NCI-H146 treated with DMSO at 0.1 percent for 48 hours (cell line): ENCODE results near the gene MORC1.
"Not testable (repeated sequence)": the region's sequence is repeated elsewhere in the genome, so short reads cannot be mapped to it uniquely, and the experiment has no call there.

Source experiments
- DNase-seq: peaks from one replicate; lab custom pipeline; 2025; ENCODE audit not compliant: unreplicated experiment; lab: John Stamatoyannopoulos, UW

Gene MORC1

GRCh38 chr3:109117939-109118338 lies at the start of gene MORC1:
MORC1 (minus strand) TSS chr3:109118134; CDS start chr3:109118059, 75 bp downstream.
- DNase-seq = no peak

- DNase-seq = no peak
Measured at GRCh38 chr3:109165905-109166304, 48.0 kb upstream of the MORC1 start.

- DNase-seq = no peak
Measured at GRCh38 chr3:109161487-109162123, 43.7 kb upstream of the MORC1 start.

DNA sequence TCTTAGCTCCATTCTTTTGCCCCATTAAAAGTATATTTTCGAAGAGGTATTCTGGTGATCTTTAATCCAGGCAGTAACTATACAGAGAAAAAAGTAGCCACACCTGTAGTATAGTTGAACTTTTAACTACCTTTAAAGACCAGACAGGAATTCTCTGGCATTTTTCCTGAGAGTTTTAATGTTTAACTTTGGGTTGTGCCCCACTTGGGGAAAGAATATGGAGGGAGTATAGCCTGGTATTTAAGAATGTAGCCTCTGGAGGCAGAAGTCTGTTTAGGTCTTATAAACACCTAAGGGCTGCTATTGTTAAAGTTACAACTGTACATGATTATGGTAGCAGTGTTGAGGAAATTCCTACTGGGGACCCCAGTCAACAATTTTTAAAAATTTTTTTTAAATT lies 37.9 kb upstream of the MORC1 start:
- DNase-seq = no peak

DNA sequence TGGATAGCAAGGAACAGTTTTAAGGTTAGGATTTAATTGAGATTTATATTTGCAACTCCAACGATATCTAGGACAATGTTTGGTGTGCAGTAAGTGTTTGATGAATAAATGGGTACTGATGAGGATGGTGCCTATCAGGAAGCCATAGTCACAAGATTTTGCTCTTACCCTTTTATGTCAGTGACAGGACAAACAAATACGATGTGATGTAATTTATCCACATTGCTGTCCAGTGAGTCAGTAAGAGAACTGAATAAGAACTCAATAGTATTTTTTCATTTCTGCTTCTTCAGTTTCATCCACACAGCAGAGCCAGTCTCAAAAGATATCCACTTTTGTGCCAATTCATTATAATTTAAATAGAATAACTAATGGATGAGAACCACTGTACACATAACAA lies 37.0 kb upstream of the MORC1 start:
- DNase-seq = no peak

DNA sequence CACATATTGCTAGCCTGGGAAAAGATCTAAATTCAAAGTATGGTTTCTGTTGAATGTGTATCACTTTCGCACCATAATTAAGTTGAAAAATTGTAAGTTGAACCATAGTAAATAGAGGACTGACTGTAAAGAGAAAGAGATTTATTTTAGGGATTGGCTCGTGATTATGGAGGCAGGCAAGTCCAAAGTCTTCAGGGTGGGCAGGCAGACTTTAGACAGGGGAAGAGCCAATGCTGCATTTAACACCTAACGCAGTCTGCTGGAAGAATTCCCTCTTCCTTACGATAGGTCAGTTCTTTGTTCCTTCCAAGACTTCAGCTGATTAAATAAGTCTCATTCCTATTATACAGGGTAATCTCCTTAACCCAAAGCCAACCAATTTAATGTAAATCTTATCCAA lies 34.4 kb upstream of the MORC1 start:
- DNase-seq = no peak

DNA sequence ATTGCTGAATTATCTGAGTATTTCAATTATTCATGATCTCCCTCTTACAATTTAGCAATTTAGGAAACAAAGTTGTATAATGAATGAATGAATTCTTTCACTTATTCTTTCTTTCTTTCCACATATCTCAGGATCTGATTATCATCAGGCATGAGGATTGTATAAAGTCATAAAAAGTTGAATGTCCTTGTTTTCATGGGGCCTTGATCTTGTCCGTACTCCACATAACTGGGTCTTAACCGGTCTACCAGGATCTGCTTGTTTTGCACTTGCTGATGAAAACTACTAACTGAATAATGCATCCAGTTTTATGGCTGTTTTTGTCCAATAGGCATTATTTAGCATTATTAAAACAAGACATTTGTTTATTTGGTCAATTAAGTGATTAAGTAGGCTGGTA lies 31.1 kb upstream of the MORC1 start:
- DNase-seq = no peak

DNA sequence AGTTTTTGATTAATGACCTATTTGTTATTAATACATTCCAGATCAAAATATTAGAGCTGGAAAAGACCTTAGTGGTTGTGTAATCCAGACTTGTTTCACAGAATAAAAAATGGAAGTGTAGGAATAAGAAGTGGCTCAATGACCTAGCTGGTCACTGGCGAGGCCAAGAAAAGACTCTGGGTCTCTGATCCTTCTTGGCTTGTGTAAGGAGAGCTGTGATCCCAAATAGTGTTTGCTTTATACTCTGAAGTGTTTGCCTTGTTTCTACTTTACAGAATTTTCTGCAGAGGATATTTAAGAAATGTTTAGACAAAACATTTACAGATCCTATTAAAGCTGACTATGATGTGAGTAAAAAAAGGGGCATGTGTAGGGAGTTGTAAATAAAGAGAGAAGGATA lies 25.7 kb upstream of the MORC1 start:
- no peak for DNase-seq

- DNase-seq = no peak
Measured at GRCh38 chr3:109140318-109140717, 22.4 kb upstream of the MORC1 start.

DNA sequence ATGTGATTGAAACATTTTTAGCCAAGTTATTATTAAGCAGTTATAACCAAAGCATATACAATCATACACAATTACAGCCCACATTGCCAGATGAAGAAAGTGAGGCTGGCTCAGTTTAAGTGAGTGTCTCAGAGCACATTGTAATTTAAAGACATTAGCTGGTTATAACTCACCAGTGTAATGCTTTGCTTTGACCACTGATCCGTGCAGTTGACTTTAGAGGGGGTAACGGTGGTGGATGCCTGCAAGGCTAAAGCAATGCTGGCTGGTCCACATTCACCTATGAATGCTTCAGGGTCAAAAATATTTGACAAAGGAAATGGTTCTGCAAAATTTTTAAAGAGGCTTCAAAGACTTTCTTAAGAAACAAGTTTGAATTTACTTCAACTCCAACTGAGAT lies 19.8 kb upstream of the MORC1 start:
- DNase-seq = no peak

GRCh38 chr3:109136523-109136922 lies 18.6 kb upstream of the MORC1 start, which contains the start of gene C3orf85:
C3orf85 (plus strand) TSS chr3:109136719; CDS start chr3:109136848, 129 bp downstream.
- no peak for DNase-seq

DNA sequence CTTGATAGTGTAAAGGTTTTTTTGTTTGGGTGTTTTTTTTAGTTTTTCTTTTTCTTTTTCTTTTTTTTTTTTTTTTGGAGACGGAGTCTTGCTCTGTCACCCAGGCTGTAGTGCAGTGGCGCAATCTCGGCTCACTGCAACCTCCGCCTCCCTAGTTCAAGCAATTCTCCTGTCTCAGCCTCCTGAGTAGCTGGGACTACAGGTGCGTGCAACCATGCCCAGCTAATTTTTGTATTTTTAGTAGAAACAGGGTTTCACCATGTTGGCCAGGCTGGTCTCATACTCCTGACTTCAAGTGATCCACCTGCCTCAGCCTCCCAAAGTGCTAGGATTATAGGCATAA lies 15.5 kb upstream of the MORC1 start:
- not testable (repeated sequence) for DNase-seq

DNA sequence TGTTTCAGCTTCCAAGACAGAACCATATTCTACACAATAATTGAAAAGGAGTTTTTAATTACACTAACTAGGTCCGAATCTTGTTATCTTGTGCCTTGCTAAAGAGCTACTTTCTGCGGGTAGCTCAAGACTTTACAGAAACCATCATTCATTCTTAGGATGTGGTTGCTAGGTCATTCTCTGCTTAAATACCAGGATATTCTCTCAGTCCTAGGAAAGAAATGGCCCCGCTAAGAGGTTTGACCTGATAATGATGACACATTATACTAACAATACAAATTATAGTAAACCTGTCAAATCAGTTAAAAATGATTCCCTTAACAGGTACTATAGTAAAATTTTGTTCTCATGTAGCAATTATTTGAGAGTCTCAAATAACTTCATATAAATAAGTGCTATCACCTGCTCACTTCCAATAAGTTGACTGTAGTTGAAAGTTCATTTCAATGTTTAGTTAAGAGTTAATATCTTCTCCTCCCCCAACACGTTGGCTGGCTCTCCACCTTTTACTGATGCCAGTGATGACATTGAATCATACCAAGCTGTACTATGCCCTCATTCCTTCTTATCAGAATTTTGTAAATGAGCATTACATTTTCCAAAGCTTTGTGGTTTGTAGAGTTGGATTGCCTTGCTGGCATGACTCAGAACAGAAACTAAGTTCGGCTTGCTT lies 15.0 kb upstream of the MORC1 start:
- no peak for DNase-seq

- no peak for DNase-seq
Measured at GRCh38 chr3:109131276-109131675, 13.3 kb upstream of the MORC1 start.

DNA sequence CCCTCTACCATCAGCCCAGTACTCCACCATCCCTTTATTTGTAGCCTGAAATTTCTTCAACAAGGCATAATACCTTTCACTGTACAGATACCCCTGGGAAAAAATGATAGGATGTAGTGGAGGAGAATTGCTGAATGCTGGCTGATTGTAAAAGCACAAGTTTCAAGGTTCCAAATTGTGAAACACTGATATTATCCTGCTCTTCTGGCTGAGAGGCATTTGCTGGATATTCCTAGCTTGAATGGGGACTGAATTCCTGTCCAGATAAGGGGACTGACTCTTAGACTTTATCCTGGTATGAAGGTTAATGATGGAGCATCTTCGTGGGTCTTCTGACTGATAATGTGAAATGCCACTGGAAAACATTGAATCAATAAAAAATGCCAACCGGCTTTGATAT lies 9.6 kb upstream of the MORC1 start:
- no peak for DNase-seq

GRCh38 chr3:109125902-109126301 lies 8.0 kb upstream of the MORC1 start:
- DNase-seq = no peak

DNA sequence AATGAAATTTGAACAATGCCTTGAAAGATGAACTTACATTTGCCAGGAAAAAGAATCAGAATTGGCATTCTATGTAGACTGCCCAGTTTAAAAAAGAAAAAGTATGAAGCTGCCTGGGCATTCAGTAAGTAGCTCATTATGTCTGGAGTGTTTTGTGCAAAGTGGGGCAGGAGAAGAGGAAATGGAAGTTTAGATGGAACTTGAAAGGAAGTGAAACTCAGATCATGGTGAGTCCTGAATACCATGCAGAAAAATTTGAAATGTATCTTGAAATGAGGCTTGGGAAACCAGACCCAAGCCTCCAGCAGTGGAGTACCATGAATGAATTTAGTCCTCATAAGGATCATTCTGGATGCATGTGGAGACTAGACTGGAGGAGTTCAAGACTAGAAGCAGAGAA lies 4.8 kb upstream of the MORC1 start:
- DNase-seq = no peak

GRCh38 chr3:109118584-109118983 lies 650 bp upstream of the MORC1 start:
- no peak for DNase-seq

- DNase-seq = no peak
Measured at GRCh38 chr3:109116031-109116430, 1.9 kb downstream of the MORC1 start.

DNA sequence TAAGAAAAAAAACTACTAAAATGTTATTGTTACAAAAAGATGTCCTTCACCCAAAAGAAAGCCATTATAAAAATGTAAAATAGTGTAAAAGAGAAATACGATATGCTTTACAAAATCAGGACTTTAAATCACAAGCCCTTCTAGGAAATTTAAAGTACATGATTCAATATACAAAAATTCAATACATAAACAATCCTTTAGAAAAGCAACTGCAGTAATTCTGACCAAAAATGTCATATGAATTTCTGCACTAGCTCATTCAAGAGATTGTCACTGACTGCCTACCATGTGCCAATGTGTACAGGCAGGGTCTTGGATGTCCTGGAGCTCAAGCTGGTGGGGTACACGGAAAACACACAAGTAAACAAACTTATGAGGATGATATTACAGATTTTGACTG lies 2.5 kb downstream of the MORC1 start:
- DNase-seq = no peak

GRCh38 chr3:109114746-109115145 lies 3.2 kb downstream of the MORC1 start:
- no peak for DNase-seq

DNA sequence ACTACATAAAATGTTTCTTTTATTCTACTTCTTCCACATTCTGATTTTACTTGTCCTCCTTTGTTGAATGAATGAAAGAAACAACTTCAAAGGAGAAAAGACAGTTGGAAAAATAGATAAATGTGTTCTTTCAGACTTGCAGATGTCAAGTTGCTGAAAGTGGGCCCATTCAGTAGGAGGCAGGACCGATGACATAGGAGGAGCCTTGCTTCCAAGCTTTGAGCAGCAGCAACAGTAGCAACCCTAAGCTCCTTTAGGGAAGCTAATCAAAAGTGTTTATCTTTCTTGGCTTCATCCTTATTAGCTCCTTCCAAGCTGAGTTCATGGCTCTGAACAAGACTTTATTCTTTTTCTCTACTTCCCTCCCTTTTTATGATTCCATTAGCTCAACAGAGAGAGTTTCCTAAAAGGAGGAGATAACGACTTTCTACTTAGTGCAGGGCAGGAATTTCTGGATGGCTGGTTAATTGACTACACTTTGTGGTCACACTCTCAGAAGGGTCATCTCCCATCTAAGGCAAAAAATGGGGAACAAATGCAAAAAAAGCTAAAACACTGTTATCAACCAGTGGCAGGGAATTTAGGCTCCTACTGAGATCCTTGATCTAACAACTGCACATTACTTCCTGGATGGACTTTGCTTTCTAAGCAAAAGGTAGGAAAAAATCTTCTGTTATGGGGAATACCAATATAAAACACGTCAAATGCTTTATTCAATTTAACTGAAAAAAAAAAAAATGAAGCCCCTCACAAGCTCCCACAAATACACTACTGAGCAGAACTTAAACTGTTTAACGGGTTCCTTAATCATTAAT lies 4.8 kb downstream of the MORC1 start:
- DNase-seq = no peak
